ENCODE results near the gene ASTN2.

The ASTN2 gene

DNA sequence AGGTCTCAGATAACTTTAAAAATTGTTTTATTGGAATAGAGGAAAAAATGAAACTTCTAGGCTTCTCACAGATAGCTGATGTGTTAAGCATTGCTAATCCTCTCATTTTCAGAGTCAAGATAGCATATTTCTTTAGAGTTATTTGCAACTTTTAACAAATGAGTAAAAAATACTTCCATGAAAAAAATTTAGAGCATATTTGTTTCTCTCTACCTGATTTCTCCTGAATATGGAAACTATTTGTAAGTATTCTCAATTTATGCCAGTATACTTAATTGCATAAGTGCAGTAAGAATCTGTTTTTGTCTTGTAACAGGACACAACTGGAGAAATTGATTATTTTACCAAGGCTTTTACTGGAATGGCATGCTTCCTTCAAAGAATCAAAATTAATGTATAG lies 731.3 kb downstream of the ASTN2 start:
- intact Hi-C loops (cut with DNase I; ENCODE audit: low total_unique reads), result no loop called here
- TF ChIP-seq, protein P1, sequence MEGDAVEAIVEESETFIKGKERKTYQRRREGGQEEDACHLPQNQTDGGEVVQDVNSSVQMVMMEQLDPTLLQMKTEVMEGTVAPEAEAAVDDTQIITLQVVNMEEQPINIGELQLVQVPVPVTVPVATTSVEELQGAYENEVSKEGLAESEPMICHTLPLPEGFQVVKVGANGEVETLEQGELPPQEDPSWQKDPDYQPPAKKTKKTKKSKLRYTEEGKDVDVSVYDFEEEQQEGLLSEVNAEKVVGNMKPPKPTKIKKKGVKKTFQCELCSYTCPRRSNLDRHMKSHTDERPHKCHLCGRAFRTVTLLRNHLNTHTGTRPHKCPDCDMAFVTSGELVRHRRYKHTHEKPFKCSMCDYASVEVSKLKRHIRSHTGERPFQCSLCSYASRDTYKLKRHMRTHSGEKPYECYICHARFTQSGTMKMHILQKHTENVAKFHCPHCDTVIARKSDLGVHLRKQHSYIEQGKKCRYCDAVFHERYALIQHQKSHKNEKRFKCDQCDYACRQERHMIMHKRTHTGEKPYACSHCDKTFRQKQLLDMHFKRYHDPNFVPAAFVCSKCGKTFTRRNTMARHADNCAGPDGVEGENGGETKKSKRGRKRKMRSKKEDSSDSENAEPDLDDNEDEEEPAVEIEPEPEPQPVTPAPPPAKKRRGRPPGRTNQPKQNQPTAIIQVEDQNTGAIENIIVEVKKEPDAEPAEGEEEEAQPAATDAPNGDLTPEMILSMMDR (IDR thresholded peaks at IDR 0.05), result no peak
- no peaks in the 10 kb centered on the region for H3K36me3 ChIP-seq
- DNase-seq, result no peak
- H3K4me1 ChIP-seq, result peaks cover 0 to 15% (median 8%) of the 10 kb centered on the region in 4 donors
- no peak overlapping the region for H3K4me3 ChIP-seq
- H3K27me3 ChIP-seq, result no peaks in the 10 kb centered on the region
- H3K9me3 ChIP-seq, result no peaks in the 10 kb centered on the region
- no peak overlapping the region for H3K27ac ChIP-seq

GRCh38 chr9:116674210-116674980 lies 740.5 kb downstream of the ASTN2 start:
- Histone ChIP-seq H3K27ac (no peak overlapping the region), H3K9me3 (peaks cover 0 to 9% (median 0%) of the 10 kb centered on the region in 3 donors), H3K36me3 (peaks cover 0 to 6% (median 0%) of the 10 kb centered on the region in 3 donors), H3K4me1 (no peaks in the 10 kb centered on the region), H3K4me3 (no peak overlapping the region), H3K27me3 (no peaks in the 10 kb centered on the region)
- intact Hi-C loops (cut with DNase I; ENCODE audit: low total_unique reads), result no loop called here
- no peak for DNase-seq
- TF ChIP-seq, protein P1 (IDR thresholded peaks at IDR 0.05), result no peak

- intact Hi-C loops (cut with DNase I; ENCODE audit: low total_unique reads), result no loop called here
- no peak overlapping the region for H3K27ac ChIP-seq
- no peaks in the 10 kb centered on the region for H3K4me1 ChIP-seq
- no peaks in the 10 kb centered on the region for H3K27me3 ChIP-seq
- no peak for DNase-seq
- peaks cover 0 to 9% (median 0%) of the 10 kb centered on the region in 3 donors for H3K9me3 ChIP-seq
- TF ChIP-seq, protein P1 (IDR thresholded peaks at IDR 0.05), result no peak
- H3K36me3 ChIP-seq, result peaks cover 0 to 6% (median 0%) of the 10 kb centered on the region in 3 donors
- H3K4me3 ChIP-seq, result no peak overlapping the region
Observed at GRCh38 chr9:116673375-116673774, 741.5 kb downstream of the ASTN2 start.

- Histone ChIP-seq H3K4me3 (no peak overlapping the region), H3K9me3 (peaks cover 0 to 9% (median 0%) of the 10 kb centered on the region in 3 donors), H3K4me1 (no peaks in the 10 kb centered on the region), H3K36me3 (peaks cover 0 to 6% (median 0%) of the 10 kb centered on the region in 3 donors), H3K27ac (no peak overlapping the region), H3K27me3 (no peaks in the 10 kb centered on the region)
- TF ChIP-seq, protein P1 (IDR thresholded peaks at IDR 0.05), result no peak
- intact Hi-C loops (cut with DNase I; ENCODE audit: low total_unique reads), result no loop called here
- DNase-seq, result no peak
Observed at GRCh38 chr9:116671605-116672004, 743.3 kb downstream of the ASTN2 start.

DNA sequence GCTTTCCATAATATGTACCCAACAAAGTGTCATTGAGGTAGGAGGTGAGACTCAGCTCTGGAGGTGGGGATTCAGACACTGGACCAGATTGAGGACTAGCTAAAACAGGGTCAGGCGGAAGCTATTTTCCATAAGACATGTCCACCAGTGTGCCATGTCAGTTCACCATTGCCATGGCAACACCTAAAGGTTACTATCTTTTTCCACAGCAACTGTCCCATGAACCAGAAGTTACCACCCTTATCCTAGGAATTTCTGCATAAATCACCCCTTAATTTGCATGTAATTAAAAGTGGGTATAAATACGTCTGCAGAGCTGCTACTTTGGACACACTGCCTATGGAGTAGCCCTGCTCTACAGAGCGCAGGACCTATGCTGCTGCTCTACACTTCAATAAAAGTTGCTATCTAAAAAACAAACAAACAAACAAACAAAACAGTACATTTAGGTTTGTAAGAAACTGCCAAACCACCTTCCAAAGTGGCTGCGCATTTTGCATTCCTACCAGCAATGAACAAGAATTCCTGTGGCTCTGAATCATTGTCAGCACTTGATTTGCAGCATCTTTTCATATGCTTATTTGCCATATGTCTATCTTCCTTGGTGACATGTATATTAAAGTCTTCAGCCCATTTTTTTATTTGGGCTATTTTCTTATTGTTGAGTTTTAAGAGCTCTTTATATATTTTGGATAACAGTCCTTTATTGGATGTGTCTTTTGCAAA lies 745.7 kb downstream of the ASTN2 start:
- no peak for DNase-seq

More for the DNA sequence above, 745.7 kb downstream of the ASTN2 start:
- no peaks in the 10 kb centered on the region for H3K27me3 ChIP-seq
- no peak overlapping the region for H3K27ac ChIP-seq
- TF ChIP-seq, protein P1 (IDR thresholded peaks at IDR 0.05), result no peak
- peaks cover 0 to 6% (median 0%) of the 10 kb centered on the region in 3 donors for H3K36me3 ChIP-seq
- no peaks in the 10 kb centered on the region for H3K4me1 ChIP-seq
- peaks cover 0 to 9% (median 0%) of the 10 kb centered on the region in 3 donors for H3K9me3 ChIP-seq
- intact Hi-C loops (cut with DNase I; ENCODE audit: low total_unique reads), result no loop called here
- H3K4me3 ChIP-seq, result no peak overlapping the region
